GM12892 (cell line): ENCODE measurements around the gene RPTOR.
A peak's percentile ranks its signal among the peaks of the same experiment; 100 is the strongest.

Source experiments
- DNase-seq: peaks from one replicate; pipeline ENCODE4 v3.0.0; 2011; ENCODE audit not compliant: insufficient read length
- FAIRE-seq: peaks from 2 replicates; lab custom pipeline; 2011; peaks lifted over from hg19 to GRCh38; lab: Jason Lieb, UNC
- POLR2A ChIP-seq: IDR thresholded peaks from 2 replicates; pipeline ENCODE4 v1.6.1; 2011; ENCODE audit warnings: low read depth, low read length, control low read depth
- POLR2AphosphoS5 ChIP-seq: IDR thresholded peaks from 2 replicates; pipeline ENCODE4 v1.6.1; 2011; ENCODE audit warnings: low read depth, low read length, control low read depth
- TAF1 ChIP-seq: IDR thresholded peaks from 2 replicates; pipeline ENCODE4 v1.6.1; 2011; ENCODE audit warnings: low read depth, mild to moderate bottlenecking, control low read depth, low read length, borderline replicate concordance

RPTOR gene

GRCh38 chr17:80725517-80725916 lies 180.9 kb downstream of the RPTOR start:
- FAIRE-seq (no peak), DNase-seq (no peak)
- TF ChIP-seq POLR2A (no peak), TAF1 (no peak), POLR2AphosphoS5 (no peak)

- DNase-seq (no peak), FAIRE-seq (no peak)
- TF ChIP-seq POLR2A = no peak
- no peak for TF ChIP-seq TAF1
- no peak for TF ChIP-seq POLR2AphosphoS5
These were observed 182.1 kb downstream of the RPTOR start for GRCh38 chr17:80726558-80727408.

GRCh38 chr17:80727409-80727755 lies 182.7 kb downstream of the RPTOR start:
- DNase-seq (no peak), FAIRE-seq (no peak)

DNA sequence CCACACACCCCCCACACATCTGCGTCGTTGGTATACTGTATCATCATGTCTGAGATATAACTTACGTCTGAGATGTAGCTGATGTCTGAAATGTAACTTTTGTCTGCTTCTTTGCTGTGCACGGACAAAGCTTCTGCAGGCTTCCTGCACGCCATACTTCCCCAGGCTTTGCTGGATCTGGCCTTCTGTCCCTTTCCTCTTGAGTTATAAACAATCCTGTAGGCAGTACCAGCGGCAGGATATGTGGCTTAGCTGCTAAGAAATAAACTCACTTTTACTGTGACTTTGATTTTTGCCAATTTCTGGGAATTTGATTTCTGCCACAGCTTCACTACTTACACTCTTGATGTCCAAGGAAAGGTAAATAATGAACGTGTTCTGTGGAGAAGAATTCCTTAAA lies 184.4 kb downstream of the RPTOR start:
- FAIRE-seq = no peak
- no peak for DNase-seq

More at GRCh38 chr17:80727409-80727755, 182.7 kb downstream of the RPTOR start:
- no peak for TF ChIP-seq TAF1
- no peak for TF ChIP-seq POLR2A
- TF ChIP-seq POLR2AphosphoS5 = no peak

DNA sequence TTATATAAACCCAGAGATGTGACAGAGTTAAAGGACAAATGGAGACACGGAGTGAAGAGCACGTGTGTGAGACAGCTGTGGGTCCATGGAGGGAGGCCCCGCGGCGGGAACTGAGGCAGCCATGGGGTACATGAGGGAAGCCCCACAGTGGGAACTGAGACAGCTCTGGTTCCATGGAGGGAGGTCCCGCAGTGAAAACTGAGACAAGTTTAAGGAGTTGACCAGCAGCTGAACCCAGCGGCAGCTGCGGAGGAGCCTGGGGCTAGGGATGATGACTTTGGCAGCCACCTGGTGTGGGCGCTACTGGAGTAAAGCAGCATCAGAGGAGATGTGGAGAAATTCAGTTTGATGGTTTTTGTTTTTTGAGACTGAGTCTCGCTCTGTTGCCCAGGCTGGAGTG lies 185.1 kb downstream of the RPTOR start:
- no peak for FAIRE-seq
- no peak for DNase-seq
- TF ChIP-seq TAF1 = no peak
- no peak for TF ChIP-seq POLR2A
- TF ChIP-seq POLR2AphosphoS5 = no peak

More for the DNA sequence above, 184.4 kb downstream of the RPTOR start:
- TF ChIP-seq POLR2A = no peak
- no peak for TF ChIP-seq TAF1

DNA sequence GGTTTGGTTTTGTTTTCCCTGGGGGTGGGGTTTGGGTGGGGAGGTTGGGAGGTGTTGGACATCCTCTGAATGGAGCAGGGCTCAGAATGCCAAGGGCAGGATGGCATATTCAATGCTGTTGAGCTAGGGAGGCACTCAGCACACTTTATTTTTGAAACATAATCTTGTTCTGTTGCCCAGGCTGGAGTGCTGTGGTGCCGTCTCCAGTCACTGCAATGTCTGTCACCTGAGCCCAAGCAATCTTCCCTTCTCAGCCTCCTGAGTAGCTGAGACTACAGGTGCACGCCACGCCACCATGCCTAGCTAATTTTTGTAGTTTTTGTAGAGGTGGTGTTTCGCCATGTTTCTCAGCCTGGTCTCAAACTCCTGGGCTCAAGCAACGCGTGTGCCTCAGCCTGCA lies 186.1 kb downstream of the RPTOR start:
- TF ChIP-seq POLR2A (no peak), POLR2AphosphoS5 (no peak), TAF1 (no peak)
- FAIRE-seq (no peak), DNase-seq (no peak)

- DNase-seq (no peak), FAIRE-seq (no peak)
- TF ChIP-seq POLR2A (no peak), TAF1 (no peak), POLR2AphosphoS5 (no peak)
These were observed 186.7 kb downstream of the RPTOR start for GRCh38 chr17:80731323-80731722.

DNA sequence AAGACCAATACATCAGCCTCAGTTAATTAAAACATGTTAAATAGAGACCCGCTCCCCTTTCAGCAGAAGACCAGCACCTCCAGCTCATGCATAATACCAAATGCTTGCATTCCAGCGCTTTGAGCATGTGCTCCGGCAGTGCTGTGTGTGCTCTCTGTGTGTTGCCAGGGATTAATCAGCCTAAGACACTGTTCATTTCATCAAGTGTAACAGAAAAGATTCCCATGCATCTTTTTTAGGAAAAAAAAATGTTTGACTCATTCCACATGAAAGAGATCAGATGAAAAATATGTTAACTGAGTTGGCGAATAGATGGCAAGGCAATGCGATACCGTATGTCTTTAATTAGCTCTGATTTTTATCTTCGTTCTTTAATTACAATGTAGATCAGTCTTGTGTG lies 187.6 kb downstream of the RPTOR start:
- TF ChIP-seq POLR2A = no peak
- no peak for FAIRE-seq
- no peak for DNase-seq

GRCh38 chr17:80737106-80738019 lies 192.7 kb downstream of the RPTOR start:
- peak; percentile 61 for DNase-seq
- TF ChIP-seq TAF1 = no peak
- TF ChIP-seq POLR2A = no peak
- FAIRE-seq = peak; percentile 89

DNA sequence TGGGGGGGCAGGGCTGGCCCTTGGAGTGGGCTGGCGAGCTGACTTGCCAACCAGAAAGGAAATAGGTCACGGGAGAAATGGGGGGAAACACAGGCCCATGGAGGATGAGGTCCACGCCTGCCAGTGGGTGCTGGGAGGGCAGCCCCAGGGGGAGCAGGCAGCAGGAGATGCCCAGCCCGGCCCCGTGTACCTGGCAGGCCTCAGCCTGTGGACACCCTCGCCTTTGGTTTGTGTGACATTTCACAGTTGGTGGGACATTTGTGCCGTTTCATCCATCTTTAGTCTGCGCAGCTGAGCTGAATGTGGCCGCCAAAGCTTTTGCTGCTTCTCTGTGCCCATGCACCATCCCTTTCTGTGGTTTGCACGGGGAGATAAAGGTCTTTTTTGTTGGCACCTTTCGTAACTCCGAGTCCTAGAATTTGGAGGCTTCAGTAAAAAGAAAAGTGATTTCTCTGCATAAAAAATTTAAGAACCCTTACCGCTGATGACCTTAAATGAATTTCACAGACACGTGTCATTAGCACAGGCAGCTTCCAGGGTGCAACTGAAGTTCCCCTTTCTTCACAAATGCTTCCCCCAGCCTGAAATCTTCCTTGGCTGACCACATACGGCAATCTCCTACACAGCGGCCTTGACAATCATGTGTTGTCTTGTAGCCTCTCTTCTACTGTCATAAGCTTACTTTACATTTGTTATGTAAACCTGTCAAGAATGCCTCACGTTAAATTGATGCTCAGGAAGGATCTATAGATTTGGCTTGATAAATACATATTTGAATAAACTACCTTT lies 193.6 kb downstream of the RPTOR start:
- no peak for TF ChIP-seq POLR2A
- no peak for TF ChIP-seq POLR2AphosphoS5
- DNase-seq (peak; percentile 33), FAIRE-seq (peak; percentile 30)

GRCh38 chr17:80738987-80739730 lies 194.5 kb downstream of the RPTOR start:
- no peak for FAIRE-seq
- no peak for TF ChIP-seq POLR2A
- TF ChIP-seq POLR2AphosphoS5 = no peak
- no peak for TF ChIP-seq TAF1
- DNase-seq = no peak
